Ishikawa (cell line): ENCODE data around the gene SAT1.

Experiments
- CEBPB ChIP-seq: IDR thresholded peaks from 2 replicates; pipeline ENCODE4 v1.6.1; 2012
- CREB1 ChIP-seq: IDR thresholded peaks from 2 replicates; pipeline ENCODE4 v1.6.1; 2012; ENCODE audit warnings: low read depth
- EGR1 ChIP-seq: IDR thresholded peaks from 2 replicates; pipeline ENCODE4 v1.6.1; 2012
- EP300 ChIP-seq: IDR thresholded peaks from 2 replicates; pipeline ENCODE4 v1.6.1; 2012; ENCODE audit warnings: borderline replicate concordance
- FOXM1 ChIP-seq: IDR thresholded peaks from 2 replicates; pipeline ENCODE4 v1.6.1; 2012; ENCODE audit warnings: low read depth, borderline replicate concordance
- NFIC ChIP-seq: IDR thresholded peaks from 2 replicates; pipeline ENCODE4 v1.6.1; 2012
- RAD21 ChIP-seq: IDR thresholded peaks from 2 replicates; pipeline ENCODE4 v1.6.1; 2012; ENCODE audit warnings: low read depth
- REST ChIP-seq: IDR thresholded peaks from 2 replicates; pipeline ENCODE4 v1.6.1; 2012; ENCODE audit warnings: low read depth, mild to moderate bottlenecking
- TAF1 ChIP-seq: IDR thresholded peaks from 2 replicates; pipeline ENCODE4 v1.6.1; 2012; ENCODE audit warnings: low read depth, mild to moderate bottlenecking
- TCF12 ChIP-seq: IDR thresholded peaks from 2 replicates; pipeline ENCODE4 v1.6.1; 2012; ENCODE audit warnings: low read depth
- TEAD4 ChIP-seq: IDR thresholded peaks from 2 replicates; pipeline ENCODE4 v1.6.1; 2012
- USF1 ChIP-seq: IDR thresholded peaks from 2 replicates; pipeline ENCODE4 v1.6.1; 2012
- YY1 ChIP-seq: IDR thresholded peaks from 2 replicates; pipeline ENCODE4 v1.6.1; 2012; ENCODE audit warnings: low read depth
- ZBTB7A ChIP-seq: IDR thresholded peaks from 2 replicates; pipeline ENCODE4 v1.6.1; 2012; ENCODE audit warnings: low read depth
- TF ChIP-seq, protein P1 (sequence below): IDR thresholded peaks from 2 replicates; pipeline ENCODE4 v1.6.1; 2012

Gene SAT1

GRCh38 chrX:23786268-23786815 lies 3.4 kb downstream of the SAT1 start:
- TF ChIP-seq EGR1 = no peak
- no peak for TF ChIP-seq EP300
- no peak for TF ChIP-seq USF1
- TF ChIP-seq NFIC = no peak
- no peak for TF ChIP-seq REST
- TF ChIP-seq CREB1 = no peak
- TF ChIP-seq FOXM1 = no peak
- TF ChIP-seq, protein P1, sequence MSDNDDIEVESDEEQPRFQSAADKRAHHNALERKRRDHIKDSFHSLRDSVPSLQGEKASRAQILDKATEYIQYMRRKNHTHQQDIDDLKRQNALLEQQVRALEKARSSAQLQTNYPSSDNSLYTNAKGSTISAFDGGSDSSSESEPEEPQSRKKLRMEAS = no peak
- TF ChIP-seq ZBTB7A = no peak
- no peak for TF ChIP-seq CEBPB
- TF ChIP-seq TEAD4 = no peak
- no peak for TF ChIP-seq TAF1
- no peak for TF ChIP-seq YY1
- TF ChIP-seq TCF12 = no peak
- TF ChIP-seq RAD21 = no peak

- TF ChIP-seq EP300 (no peak), ZBTB7A (no peak), NFIC (no peak), EGR1 (no peak)
These were observed 4.8 kb downstream of the SAT1 start for GRCh38 chrX:23787745-23788118.

DNA sequence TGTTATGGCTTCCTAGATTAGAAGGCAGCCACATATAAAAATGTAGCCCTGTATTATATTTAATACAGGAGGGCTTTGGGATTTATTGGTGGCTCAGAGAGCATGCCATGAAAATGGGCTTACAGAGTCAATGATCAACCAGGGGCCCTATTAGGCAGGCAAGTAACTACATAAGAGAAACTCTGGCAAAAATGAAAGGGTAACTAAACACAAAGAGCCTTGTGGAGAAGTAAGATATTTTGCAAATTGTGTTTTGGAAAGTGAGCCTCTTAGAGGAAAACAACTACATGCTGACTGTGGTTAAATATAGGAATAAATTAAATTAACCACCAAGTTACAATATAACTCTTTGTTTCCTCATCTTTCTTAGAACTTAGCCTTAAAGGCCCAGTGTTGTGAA lies 5.5 kb downstream of the SAT1 start:
- TF ChIP-seq CEBPB (no peak), EP300 (no peak), CREB1 (no peak), RAD21 (no peak), REST (no peak), USF1 (no peak), EGR1 (no peak), TAF1 (no peak), YY1 (no peak), TCF12 (no peak)
- TF ChIP-seq, protein P1 = no peak

DNA sequence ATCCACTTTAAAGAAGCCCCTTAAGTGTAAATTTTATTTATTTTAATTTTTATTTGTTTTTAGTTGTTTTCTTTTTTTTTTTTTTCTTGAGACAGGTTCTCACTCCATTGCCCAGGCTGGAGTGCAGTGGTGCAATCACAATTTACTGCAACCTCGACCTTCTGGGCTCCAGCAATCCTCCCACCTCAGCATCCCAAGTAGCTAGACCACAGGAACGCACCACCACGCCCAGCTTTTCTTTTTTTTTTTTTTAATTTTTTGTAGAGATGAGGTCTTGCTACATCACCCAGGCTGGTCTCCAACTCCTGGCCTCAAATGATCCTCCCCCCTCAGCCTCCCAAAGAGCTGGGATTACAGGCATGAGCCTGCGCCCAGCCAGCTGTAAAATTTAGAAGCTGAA lies 6.0 kb downstream of the SAT1 start:
- TF ChIP-seq CREB1 (no peak), NFIC (no peak), TAF1 (no peak), CEBPB (no peak), USF1 (no peak), TEAD4 (no peak), TCF12 (no peak)

- TF ChIP-seq YY1 = no peak
- no peak for TF ChIP-seq EP300
- TF ChIP-seq RAD21 = no peak
- TF ChIP-seq NFIC = no peak
- TF ChIP-seq USF1 = no peak
- no peak for TF ChIP-seq TCF12
- TF ChIP-seq ZBTB7A = no peak
- TF ChIP-seq TAF1 = no peak
- no peak for TF ChIP-seq CREB1
- TF ChIP-seq EGR1 = no peak
- TF ChIP-seq REST = no peak
- TF ChIP-seq TEAD4 = no peak
These were observed 6.6 kb downstream of the SAT1 start for GRCh38 chrX:23789386-23790154.
